Uterus (tissue), 2 donors: Measurements from ENCODE around the gene FANCE.

Experiments used
- CTCF ChIP-seq, 4 experiments: fragments of 200-600 bp in 2 of 4; fragments of 450-650 bp in 2 of 4; sonication (generic) in 2 of 4; IDR thresholded peaks; one replicate each; pipeline ENCODE4 v1.5.1; 2016 to 2019; ENCODE audit warnings: antibody characterized with exemption in 4 of 4, mild to moderate bottlenecking in 2 of 4, moderate library complexity in 1 of 4
- POLR2A ChIP-seq, 2 donors: fragments of 450-650 bp; IDR thresholded peaks; one replicate each; pipeline ENCODE4 v1.6.1; 2016; ENCODE audit warnings: antibody characterized with exemption in 2 of 2, mild to moderate bottlenecking in 1 of 2, moderate library complexity in 1 of 2

- TF ChIP-seq CTCF (IDR thresholded peaks at IDR 0.05) (no peak), POLR2A (IDR thresholded peaks at IDR 0.05) (no peak)
These were observed 18.6 kb downstream of the FANCE start for GRCh38 chr6:35470663-35471120.
